ENCODE results near the gene TAX1BP1.
"Not testable (repeated sequence)": the region's sequence is repeated elsewhere in the genome, so short reads cannot be mapped to it uniquely, and the experiment has no call there.

TAX1BP1 gene

DNA sequence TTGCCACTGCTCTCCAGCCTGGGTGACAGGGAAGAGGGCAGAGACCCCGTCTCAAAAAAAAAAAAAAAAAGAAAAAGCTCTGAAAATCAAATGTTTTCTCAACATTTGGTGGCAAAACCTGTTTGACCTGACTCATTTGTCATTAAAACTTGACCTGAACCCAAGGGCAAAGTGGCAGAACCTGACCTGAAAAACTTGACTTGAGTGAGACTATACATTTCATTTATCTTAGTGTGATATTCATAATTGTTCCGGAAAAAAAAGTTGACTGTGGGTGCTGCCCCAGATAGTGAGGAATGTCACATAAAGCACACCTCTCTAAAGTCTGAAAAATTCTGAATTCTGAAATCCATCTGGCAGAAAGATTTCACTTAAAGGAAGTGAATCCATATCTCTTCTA is 2.3 kb upstream of the TAX1BP1 start:
- H3K4me3 ChIP-seq (ENCODE audit: low read depth, low read length), result no peak overlapping the region

GRCh38 chr7:27739301-27739908 is 557 bp upstream of the TAX1BP1 start:
- peak overlapping the region; percentile 96 for H3K4me3 ChIP-seq (ENCODE audit: low read depth, low read length)

GRCh38 chr7:27740449-27741086 is 606 bp downstream of the TAX1BP1 start:
- H3K4me3 ChIP-seq (ENCODE audit: low read depth, low read length), result peak overlapping the region; percentile 96

GRCh38 chr7:27742091-27742710 is 2.2 kb downstream of the TAX1BP1 start:
- not testable (repeated sequence) for H3K4me3 ChIP-seq (ENCODE audit: low read depth, low read length)

GRCh38 chr7:27745064-27745583 is 5.2 kb downstream of the TAX1BP1 start:
- no peak overlapping the region for H3K4me3 ChIP-seq (ENCODE audit: low read depth, low read length)

DNA sequence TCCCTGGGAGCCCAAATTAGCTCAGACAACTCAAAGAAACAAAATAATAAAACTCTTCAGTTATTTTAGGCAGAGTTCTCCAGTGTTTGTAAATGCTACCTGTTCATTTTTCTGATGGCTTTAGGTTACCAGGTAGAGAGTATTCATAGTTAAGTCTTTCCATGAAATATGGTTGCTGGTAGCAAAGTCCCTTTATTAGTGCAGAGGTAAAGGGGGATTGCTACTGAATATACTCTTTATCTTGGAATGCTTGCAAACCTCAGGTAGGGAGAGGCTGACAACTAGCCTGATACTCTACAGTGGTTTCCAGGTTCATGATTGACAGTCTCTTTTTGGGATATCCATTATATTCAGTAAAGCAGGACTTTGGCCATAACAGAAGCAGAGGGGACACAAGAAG is 6.5 kb downstream of the TAX1BP1 start:
- no peak overlapping the region for H3K4me3 ChIP-seq (ENCODE audit: low read depth, low read length)

GRCh38 chr7:27746978-27747377 is 7.0 kb downstream of the TAX1BP1 start:
- H3K4me3 ChIP-seq (ENCODE audit: low read depth, low read length), result no peak overlapping the region

DNA sequence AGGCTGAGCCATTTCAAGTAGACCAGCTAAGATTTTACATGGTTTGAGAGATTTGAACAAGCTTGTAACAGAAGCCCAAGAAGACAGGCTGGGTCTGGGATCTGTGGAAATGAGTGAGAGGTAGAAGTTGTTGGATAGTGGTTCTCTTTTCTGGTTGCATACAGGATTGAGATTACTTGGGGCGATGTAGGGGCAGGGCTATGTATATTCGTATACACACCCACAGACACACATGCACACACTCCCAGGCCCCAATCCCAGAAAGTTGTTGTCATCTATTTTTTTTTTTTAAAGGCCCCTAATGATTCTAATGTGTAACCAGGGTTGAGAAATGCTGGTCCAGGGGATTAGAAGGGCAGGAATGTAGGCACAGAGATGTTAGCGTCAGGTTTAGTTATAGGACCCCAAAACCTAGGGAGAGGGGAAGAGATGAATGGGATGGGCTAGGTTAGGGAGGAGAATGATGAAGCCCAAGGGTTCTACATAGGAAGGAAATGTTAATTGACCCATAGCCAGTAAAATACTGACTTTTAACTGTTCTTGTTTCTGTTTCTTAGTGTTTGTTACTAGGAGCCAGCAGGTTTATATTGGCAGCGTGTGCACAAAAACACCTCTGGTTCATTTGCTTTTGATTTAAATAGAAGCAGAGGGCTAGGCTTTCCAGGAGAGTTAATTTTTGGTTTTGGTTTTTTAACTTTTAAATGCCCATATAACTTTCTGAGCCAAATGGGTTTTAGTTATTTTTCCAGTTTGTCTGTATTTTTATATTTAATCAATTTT is 7.8 kb downstream of the TAX1BP1 start:
- no peak overlapping the region for H3K4me3 ChIP-seq (ENCODE audit: low read depth, low read length)

GRCh38 chr7:27750316-27750715 is 10.4 kb downstream of the TAX1BP1 start:
- no peak overlapping the region for H3K4me3 ChIP-seq (ENCODE audit: low read depth, low read length)

- no peak overlapping the region for H3K4me3 ChIP-seq (ENCODE audit: low read depth, low read length)
These were observed 12.1 kb downstream of the TAX1BP1 start for GRCh38 chr7:27751888-27752660.

DNA sequence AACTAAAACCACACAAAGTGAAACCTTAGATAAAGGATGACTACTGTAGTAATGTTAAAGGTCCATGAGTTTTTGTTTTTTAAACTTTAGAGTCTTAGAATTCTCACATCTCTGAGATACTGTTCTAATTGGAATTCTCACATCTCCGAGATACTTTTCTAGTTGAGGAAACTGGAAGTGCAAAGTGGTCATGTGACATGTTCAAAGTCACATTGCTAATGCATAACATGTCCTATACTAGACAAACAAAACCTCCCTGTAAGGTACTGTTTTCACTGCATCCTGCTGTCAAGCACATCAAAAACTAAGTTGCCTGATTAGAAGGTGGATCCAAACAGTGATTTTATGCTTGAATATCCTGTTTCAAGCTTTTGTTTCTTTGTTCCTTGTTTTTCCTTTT is 13.9 kb downstream of the TAX1BP1 start:
- no peak overlapping the region for H3K4me3 ChIP-seq (ENCODE audit: low read depth, low read length)

- no peak overlapping the region for H3K4me3 ChIP-seq (ENCODE audit: low read depth, low read length)
These were observed 16.3 kb downstream of the TAX1BP1 start for GRCh38 chr7:27756298-27756697.

DNA sequence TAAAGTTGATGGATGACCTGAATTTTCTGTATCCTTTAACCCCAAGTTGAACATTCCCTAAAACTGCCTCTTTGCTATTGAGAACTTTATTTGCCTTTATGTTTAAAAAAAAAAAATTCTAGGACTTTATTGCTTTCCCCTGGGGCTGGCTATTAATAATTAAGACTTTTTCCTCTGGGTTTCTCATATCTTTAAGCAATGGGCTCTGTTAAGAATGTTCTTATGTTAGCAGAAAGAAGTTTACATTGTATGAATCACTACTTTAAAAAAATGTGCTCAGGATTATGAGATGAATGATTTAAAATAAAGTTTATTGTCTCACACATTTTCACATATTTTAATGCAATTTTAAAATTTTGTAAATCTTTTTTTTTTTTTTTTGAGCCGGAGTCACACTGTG is 19.5 kb downstream of the TAX1BP1 start:
- no peak overlapping the region for H3K4me3 ChIP-seq (ENCODE audit: low read depth, low read length)

GRCh38 chr7:27762062-27762461 is 22.1 kb downstream of the TAX1BP1 start:
- no peak overlapping the region for H3K4me3 ChIP-seq (ENCODE audit: low read depth, low read length)

DNA sequence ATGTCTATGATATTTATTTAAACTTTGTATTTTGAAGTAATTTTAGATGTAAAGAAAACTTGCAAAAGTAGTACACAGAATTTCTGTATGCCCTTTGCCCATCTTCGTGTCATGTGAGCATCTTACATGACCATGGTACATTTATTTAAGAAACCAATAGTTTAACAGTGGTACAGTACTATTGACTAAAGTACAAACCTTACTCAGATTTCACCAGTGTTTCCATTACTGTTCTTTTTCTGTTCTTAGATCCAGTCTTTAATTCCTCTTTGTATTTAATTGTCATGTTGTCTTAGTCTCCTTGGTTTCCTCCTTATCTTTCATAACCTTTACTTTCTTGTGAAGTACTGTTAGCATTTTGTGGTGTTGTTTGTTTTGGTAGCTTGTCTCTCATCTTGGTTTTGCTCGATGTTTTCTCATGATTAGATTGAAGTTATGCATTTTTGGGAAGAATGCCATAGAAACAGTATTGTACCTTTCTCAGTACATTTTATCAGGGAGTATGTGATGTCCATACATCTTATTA is 24.1 kb downstream of the TAX1BP1 start:
- H3K4me3 ChIP-seq (ENCODE audit: low read depth, low read length), result no peak overlapping the region

DNA sequence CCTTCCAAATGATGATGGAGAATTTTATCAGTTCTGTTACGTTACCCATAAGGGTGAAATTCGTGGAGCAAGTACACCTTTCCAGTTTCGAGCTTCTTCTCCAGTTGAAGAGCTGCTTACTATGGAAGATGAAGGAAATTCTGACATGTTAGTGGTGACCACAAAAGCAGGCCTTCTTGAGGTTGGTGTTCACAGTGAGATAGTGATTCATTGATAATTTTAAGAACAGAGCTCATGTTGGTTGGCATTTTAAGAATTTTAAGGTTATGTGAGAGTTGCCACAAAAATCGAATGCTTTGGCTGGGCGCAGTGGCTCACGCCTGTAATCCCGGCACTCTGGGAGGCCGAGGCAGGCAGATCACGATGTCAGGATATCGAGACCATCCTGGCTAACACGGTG is 25.9 kb downstream of the TAX1BP1 start:
- no peak overlapping the region for H3K4me3 ChIP-seq (ENCODE audit: low read depth, low read length)

GRCh38 chr7:27767374-27767773 is 27.4 kb downstream of the TAX1BP1 start:
- no peak overlapping the region for H3K4me3 ChIP-seq (ENCODE audit: low read depth, low read length)

- H3K4me3 ChIP-seq (ENCODE audit: low read depth, low read length), result no peak overlapping the region
These were observed 31.1 kb downstream of the TAX1BP1 start for GRCh38 chr7:27771111-27771510.

- H3K4me3 ChIP-seq (ENCODE audit: low read depth, low read length), result no peak overlapping the region
These were observed 34.9 kb downstream of the TAX1BP1 start for GRCh38 chr7:27774717-27775328.

DNA sequence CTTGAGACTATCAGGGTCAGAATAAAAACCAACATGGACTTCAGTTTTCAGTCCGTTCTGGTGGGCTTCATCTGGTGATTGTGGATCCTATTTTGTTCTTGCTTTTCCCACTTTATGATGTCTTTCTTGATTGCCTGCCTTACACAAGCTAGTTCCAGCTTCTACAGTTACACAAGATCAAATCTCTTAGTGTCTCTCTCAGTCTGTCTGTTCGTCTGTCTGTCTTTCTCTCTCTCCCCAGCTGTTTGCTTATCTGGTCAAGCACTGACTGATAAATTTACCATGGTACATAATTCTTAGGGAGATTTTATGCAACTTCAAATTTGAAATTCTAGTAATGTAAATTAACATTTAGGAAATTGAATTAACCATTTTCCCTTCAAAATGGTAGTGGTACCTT is 35.8 kb downstream of the TAX1BP1 start:
- no peak overlapping the region for H3K4me3 ChIP-seq (ENCODE audit: low read depth, low read length)

All from iPS-11a (cell line).